ENCODE data around the gene NHS. TPM values are rescaled to one million over a fixed set of nuclear protein-coding genes. Genes with fewer than 3 reads are reported as not detected.

The NHS gene
- total RNA-seq, 6 experiments from 2014 or later, result 2.8 to 6.1 (median 4.9) TPM

- H3K27ac Mint-ChIP-seq, result no peak overlapping the region; the same call in 1 of the 2 replicates
- no peaks in the 10 kb centered on the region for H3K36me3 Mint-ChIP-seq (ENCODE audit: low read depth)
- H3K4me3 Mint-ChIP-seq, result no peak overlapping the region
- H3K4me1 Mint-ChIP-seq (ENCODE audit: low read depth), result peaks cover 36% of the 10 kb centered on the region
- no peak for DNase-seq
- H3K9me3 Mint-ChIP-seq, result no peaks in the 10 kb centered on the region
- no peak for TF ChIP-seq CTCF (IDR thresholded peaks at IDR 0.05)
- no peaks in the 10 kb centered on the region for H3K27me3 Mint-ChIP-seq (ENCODE audit: insufficient read depth)
Observed at GRCh38 chrX:17525762-17526555, 151.0 kb downstream of the NHS start.

- H3K36me3 Mint-ChIP-seq (ENCODE audit: low read depth), result no peaks in the 10 kb centered on the region
- no peaks in the 10 kb centered on the region for H3K27me3 Mint-ChIP-seq (ENCODE audit: insufficient read depth)
- no peak for TF ChIP-seq CTCF (IDR thresholded peaks at IDR 0.05)
- H3K4me1 Mint-ChIP-seq (ENCODE audit: low read depth), result peaks cover 36% of the 10 kb centered on the region
- DNase-seq, result no peak
- H3K9me3 Mint-ChIP-seq, result no peaks in the 10 kb centered on the region
- H3K4me3 Mint-ChIP-seq, result no peak overlapping the region
- no peak overlapping the region for H3K27ac Mint-ChIP-seq
Observed at GRCh38 chrX:17527135-17527701, 152.2 kb downstream of the NHS start.

- peaks cover 36% of the 10 kb centered on the region for H3K4me1 Mint-ChIP-seq (ENCODE audit: low read depth)
- H3K27me3 Mint-ChIP-seq (ENCODE audit: insufficient read depth), result no peaks in the 10 kb centered on the region
- H3K27ac Mint-ChIP-seq, result no peak overlapping the region
- H3K4me3 Mint-ChIP-seq, result no peak overlapping the region
- no peaks in the 10 kb centered on the region for H3K9me3 Mint-ChIP-seq
- no peak for TF ChIP-seq CTCF (IDR thresholded peaks at IDR 0.05)
- no peaks in the 10 kb centered on the region for H3K36me3 Mint-ChIP-seq (ENCODE audit: low read depth)
- DNase-seq, result no peak
Observed at GRCh38 chrX:17527922-17528321, 152.9 kb downstream of the NHS start.

GRCh38 chrX:17529151-17529745 lies 154.2 kb downstream of the NHS start:
- Mint-ChIP-seq H3K27ac (no peak overlapping the region), H3K4me1 (ENCODE audit: low read depth) (peaks cover 36% of the 10 kb centered on the region), H3K4me3 (no peak overlapping the region)

GRCh38 chrX:17531500-17531899 lies 156.5 kb downstream of the NHS start:
- Mint-ChIP-seq H3K4me3 (no peak overlapping the region), H3K4me1 (ENCODE audit: low read depth) (peaks cover 24% of the 10 kb centered on the region), H3K36me3 (ENCODE audit: low read depth) (no peaks in the 10 kb centered on the region), H3K27ac (no peak overlapping the region), H3K9me3 (no peaks in the 10 kb centered on the region), H3K27me3 (ENCODE audit: insufficient read depth) (no peaks in the 10 kb centered on the region; the same call in 1 of the 2 replicates)
- DNase-seq, result no peak
- TF ChIP-seq CTCF (IDR thresholded peaks at IDR 0.05), result no peak

More at GRCh38 chrX:17529151-17529745, 154.2 kb downstream of the NHS start:
- DNase-seq, result no peak
- Mint-ChIP-seq H3K36me3 (ENCODE audit: low read depth) (no peaks in the 10 kb centered on the region), H3K27me3 (ENCODE audit: insufficient read depth) (no peaks in the 10 kb centered on the region), H3K9me3 (no peaks in the 10 kb centered on the region)
- no peak for TF ChIP-seq CTCF (IDR thresholded peaks at IDR 0.05)

All from HFFc6 (cell line).